HepG2 (cell line): ENCODE results near the gene RNF40. TPM values are rescaled to one million over a fixed set of nuclear protein-coding genes. Genes with fewer than 3 reads are reported as not detected.

Experiments
- CBFB ChIP-seq: sonication (generic); formaldehyde crosslinking; IDR thresholded peaks from 2 replicates; pipeline ENCODE4 v1.4.0; 2020; ENCODE audit warnings: missing genetic modification reagents
- FOXO4 ChIP-seq: sonication (generic); formaldehyde crosslinking; conservative IDR thresholded peaks from 2 replicates; pipeline ENCODE4 v1.8.1; 2023; ENCODE audit warnings: missing genetic modification reagents
- HNF1A ChIP-seq, 2 experiments: sonication (generic) in 1 of 2; formaldehyde crosslinking in 1 of 2; IDR thresholded peaks; 2 replicates each; pipeline versions ENCODE4 v1.4.0 to v1.6.1; 2016 to 2020; ENCODE audit warnings: borderline replicate concordance in 1 of 2, low read depth in 1 of 2, mild to moderate bottlenecking in 1 of 2, missing genetic modification reagents in 1 of 2
- ISL2 ChIP-seq: sonication (generic); formaldehyde crosslinking; IDR thresholded peaks from 2 replicates; pipeline ENCODE4 v1.5.0; 2020; ENCODE audit warnings: missing genetic modification reagents
- NFE2L2 ChIP-seq: fragments of 150-350 bp; IDR thresholded peaks from 2 replicates; pipeline ENCODE4 v1.6.1; 2014; ENCODE audit warnings: low read length
- PAF1 ChIP-seq: IDR thresholded peaks from 2 replicates; pipeline ENCODE4 v1.6.1; 2016; ENCODE audit warnings: missing genetic modification reagents, missing compliant biosample characterization
- ZNF101 ChIP-seq: sonication (generic); formaldehyde crosslinking; IDR thresholded peaks from 2 replicates; pipeline ENCODE4 v1.4.0; 2020; ENCODE audit warnings: mild to moderate bottlenecking, low read depth, missing genetic modification reagents, borderline replicate concordance
- ZNF367 ChIP-seq: sonication (generic); formaldehyde crosslinking; IDR thresholded peaks from 2 replicates; pipeline ENCODE4 v1.4.0; 2020; ENCODE audit warnings: missing genetic modification reagents, borderline replicate concordance
- ZNF570 ChIP-seq: sonication (generic); formaldehyde crosslinking; IDR thresholded peaks from 2 replicates; pipeline ENCODE4 v1.4.0; 2020; ENCODE audit warnings: mild to moderate bottlenecking, missing genetic modification reagents, borderline replicate concordance
- ZNF792 ChIP-seq: IDR thresholded peaks from 2 replicates; pipeline ENCODE4 v1.6.1; 2016
- polyA plus RNA-seq, 8 experiments: library from polyadenylated mRNA; depleted of rRNA in 3 of 8; stranded (reverse) in 7 of 8; unstranded in 1 of 8; fragments of >200 nt; fragmentation: Illumina TruSeq in 4 of 8; extraction: Trizol in 4 of 8; gene quantifications; 2 replicates each; pipeline versions ENCODE4 v1.2.1 to v1.2.3, GENCODE V29; 2011 to 2016; ENCODE audit warnings: low read depth in 4 of 8, missing spikeins in 1 of 8, mixed read lengths in 1 of 8; ENCODE audit not compliant: insufficient read depth in 1 of 8
- total RNA-seq, 5 experiments: library from RNA; depleted of rRNA; stranded (reverse); fragments of >200 nt; fragmentation: Illumina TruSeq; extraction: Trizol; gene quantifications; 2 replicates each; pipeline ENCODE4 v1.2.3, GENCODE V29; 2016; ENCODE audit warnings: low read depth in 1 of 5
- TF ChIP-seq, protein P1 (sequence below): sonication (generic); formaldehyde crosslinking; IDR thresholded peaks from one replicate; pipeline ENCODE4 v1.5.1; 2020; ENCODE audit warnings: mild to moderate bottlenecking, missing genetic modification reagents; ENCODE audit errors: not compliant biosample characterization
- TF ChIP-seq, protein P2 (sequence below): IDR thresholded peaks from 2 replicates; pipeline ENCODE4 v1.4.0; 2020; ENCODE audit warnings: mild to moderate bottlenecking, missing genetic modification reagents

The RNF40 gene
- total and polyA plus RNA-seq, 2 of the 13 experiments (the other 11 are each of a cell fraction or from before 2014, with no cell fraction given): 84.0 to 85.6 TPM

- TF ChIP-seq ZNF101 (no peak), ZNF570 (CRISPR knock-in tag) (no peak), FOXO4 (CRISPR knock-in tag) (no peak), ISL2 (CRISPR knock-in tag) (no peak), ZNF367 (CRISPR knock-in tag) (no peak), ZNF792 (CRISPR knock-in tag) (no peak), NFE2L2 (no peak), CBFB (CRISPR knock-in tag) (no peak), PAF1 (CRISPR knock-in tag) (peak; percentile 63), HNF1A (IDR thresholded peaks at IDR 0.05; ENCODE audit: low read depth) (no peak), HNF1A (CRISPR knock-in tag; IDR thresholded peaks at IDR 0.05; ENCODE audit: borderline replicate concordance) (no peak)
- TF ChIP-seq, protein P1, sequence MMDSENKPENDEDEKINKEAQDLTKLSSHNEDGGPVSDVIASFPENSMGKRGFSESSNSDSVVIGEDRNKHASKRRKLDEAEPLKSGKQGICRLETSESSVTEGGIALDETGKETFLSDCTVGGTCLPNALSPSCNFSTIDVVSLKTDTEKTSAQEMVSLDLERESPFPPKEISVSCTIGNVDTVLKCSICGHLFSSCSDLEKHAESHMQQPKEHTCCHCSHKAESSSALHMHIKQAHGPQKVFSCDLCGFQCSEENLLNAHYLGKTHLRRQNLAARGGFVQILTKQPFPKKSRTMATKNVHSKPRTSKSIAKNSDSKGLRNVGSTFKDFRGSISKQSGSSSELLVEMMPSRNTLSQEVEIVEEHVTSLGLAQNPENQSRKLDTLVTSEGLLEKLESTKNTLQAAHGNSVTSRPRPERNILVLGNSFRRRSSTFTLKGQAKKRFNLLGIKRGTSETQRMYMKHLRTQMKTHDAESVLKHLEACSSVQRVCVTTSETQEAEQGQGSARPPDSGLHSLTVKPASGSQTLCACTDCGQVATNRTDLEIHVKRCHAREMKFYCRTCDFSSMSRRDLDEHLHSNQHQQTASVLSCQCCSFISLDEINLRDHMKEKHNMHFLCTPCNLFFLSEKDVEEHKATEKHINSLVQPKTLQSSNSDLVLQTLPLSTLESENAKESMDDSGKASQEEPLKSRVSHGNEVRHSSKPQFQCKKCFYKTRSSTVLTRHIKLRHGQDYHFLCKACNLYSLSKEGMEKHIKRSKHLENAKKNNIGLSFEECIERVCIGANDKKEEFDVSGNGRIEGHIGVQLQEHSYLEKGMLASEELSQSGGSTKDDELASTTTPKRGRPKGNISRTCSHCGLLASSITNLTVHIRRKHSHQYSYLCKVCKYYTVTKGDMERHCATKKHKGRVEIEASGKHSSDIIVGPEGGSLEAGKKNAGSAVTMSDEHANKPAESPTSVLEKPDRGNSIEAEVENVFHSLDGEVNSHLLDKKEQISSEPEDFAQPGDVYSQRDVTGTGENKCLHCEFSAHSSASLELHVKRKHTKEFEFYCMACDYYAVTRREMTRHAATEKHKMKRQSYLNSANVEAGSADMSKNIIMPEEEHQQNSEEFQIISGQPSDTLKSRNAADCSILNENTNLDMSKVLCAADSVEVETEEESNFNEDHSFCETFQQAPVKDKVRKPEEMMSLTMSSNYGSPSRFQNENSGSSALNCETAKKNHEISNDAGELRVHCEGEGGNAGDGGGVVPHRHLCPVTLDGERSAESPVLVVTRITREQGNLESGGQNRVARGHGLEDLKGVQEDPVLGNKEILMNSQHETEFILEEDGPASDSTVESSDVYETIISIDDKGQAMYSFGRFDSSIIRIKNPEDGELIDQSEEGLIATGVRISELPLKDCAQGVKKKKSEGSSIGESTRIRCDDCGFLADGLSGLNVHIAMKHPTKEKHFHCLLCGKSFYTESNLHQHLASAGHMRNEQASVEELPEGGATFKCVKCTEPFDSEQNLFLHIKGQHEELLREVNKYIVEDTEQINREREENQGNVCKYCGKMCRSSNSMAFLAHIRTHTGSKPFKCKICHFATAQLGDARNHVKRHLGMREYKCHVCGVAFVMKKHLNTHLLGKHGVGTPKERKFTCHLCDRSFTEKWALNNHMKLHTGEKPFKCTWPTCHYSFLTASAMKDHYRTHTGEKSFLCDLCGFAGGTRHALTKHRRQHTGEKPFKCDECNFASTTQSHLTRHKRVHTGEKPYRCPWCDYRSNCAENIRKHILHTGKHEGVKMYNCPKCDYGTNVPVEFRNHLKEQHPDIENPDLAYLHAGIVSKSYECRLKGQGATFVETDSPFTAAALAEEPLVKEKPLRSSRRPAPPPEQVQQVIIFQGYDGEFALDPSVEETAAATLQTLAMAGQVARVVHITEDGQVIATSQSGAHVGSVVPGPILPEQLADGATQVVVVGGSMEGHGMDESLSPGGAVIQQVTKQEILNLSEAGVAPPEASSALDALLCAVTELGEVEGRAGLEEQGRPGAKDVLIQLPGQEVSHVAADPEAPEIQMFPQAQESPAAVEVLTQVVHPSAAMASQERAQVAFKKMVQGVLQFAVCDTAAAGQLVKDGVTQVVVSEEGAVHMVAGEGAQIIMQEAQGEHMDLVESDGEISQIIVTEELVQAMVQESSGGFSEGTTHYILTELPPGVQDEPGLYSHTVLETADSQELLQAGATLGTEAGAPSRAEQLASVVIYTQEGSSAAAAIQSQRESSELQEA: no peak
- TF ChIP-seq, protein P2, sequence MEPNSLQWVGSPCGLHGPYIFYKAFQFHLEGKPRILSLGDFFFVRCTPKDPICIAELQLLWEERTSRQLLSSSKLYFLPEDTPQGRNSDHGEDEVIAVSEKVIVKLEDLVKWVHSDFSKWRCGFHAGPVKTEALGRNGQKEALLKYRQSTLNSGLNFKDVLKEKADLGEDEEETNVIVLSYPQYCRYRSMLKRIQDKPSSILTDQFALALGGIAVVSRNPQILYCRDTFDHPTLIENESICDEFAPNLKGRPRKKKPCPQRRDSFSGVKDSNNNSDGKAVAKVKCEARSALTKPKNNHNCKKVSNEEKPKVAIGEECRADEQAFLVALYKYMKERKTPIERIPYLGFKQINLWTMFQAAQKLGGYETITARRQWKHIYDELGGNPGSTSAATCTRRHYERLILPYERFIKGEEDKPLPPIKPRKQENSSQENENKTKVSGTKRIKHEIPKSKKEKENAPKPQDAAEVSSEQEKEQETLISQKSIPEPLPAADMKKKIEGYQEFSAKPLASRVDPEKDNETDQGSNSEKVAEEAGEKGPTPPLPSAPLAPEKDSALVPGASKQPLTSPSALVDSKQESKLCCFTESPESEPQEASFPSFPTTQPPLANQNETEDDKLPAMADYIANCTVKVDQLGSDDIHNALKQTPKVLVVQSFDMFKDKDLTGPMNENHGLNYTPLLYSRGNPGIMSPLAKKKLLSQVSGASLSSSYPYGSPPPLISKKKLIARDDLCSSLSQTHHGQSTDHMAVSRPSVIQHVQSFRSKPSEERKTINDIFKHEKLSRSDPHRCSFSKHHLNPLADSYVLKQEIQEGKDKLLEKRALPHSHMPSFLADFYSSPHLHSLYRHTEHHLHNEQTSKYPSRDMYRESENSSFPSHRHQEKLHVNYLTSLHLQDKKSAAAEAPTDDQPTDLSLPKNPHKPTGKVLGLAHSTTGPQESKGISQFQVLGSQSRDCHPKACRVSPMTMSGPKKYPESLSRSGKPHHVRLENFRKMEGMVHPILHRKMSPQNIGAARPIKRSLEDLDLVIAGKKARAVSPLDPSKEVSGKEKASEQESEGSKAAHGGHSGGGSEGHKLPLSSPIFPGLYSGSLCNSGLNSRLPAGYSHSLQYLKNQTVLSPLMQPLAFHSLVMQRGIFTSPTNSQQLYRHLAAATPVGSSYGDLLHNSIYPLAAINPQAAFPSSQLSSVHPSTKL: no peak
Measured at GRCh38 chr16:30780549-30780948, 18.4 kb downstream of the RNF40 start (continued).
